Limb (tissue), 2 donors: ENCODE measurements around the gene RBM20.
"Not testable (repeated sequence)": the region's sequence is repeated elsewhere in the genome, so short reads cannot be mapped to it uniquely, and the experiment has no call there.

ENCODE experiments used
- DNase-seq, 2 donors: peaks; one replicate each; pipeline ENCODE4 v3.0.0-alpha.2; 2016; ENCODE audit errors: extremely low spot score in 2 of 2

Gene RBM20

DNA sequence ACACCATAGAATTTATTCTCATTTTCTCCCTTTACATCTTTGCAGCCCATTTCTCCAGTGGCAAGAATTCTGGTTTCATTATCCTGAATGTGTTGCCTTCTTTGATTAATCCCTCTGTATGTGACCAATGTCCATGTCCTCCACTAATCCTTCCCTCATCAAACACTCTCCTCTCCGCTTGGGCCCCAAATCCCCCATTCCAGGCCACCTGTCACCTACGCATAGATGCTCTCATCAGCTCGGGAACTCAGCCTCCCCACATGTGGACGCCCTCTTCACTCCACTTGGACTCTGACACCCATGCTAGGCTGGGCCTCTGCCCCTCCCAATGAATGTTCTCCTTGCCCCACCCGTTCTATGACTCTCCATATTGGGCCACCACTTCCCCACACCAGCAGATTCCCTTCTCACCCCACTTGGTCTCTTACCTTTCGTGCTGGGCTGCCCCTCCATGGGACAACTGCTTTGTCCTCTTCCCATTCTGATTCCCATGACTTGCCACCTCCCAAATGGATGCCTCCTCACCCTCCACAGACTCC is 18.7 kb upstream of the RBM20 start:
- no peak for DNase-seq

DNA sequence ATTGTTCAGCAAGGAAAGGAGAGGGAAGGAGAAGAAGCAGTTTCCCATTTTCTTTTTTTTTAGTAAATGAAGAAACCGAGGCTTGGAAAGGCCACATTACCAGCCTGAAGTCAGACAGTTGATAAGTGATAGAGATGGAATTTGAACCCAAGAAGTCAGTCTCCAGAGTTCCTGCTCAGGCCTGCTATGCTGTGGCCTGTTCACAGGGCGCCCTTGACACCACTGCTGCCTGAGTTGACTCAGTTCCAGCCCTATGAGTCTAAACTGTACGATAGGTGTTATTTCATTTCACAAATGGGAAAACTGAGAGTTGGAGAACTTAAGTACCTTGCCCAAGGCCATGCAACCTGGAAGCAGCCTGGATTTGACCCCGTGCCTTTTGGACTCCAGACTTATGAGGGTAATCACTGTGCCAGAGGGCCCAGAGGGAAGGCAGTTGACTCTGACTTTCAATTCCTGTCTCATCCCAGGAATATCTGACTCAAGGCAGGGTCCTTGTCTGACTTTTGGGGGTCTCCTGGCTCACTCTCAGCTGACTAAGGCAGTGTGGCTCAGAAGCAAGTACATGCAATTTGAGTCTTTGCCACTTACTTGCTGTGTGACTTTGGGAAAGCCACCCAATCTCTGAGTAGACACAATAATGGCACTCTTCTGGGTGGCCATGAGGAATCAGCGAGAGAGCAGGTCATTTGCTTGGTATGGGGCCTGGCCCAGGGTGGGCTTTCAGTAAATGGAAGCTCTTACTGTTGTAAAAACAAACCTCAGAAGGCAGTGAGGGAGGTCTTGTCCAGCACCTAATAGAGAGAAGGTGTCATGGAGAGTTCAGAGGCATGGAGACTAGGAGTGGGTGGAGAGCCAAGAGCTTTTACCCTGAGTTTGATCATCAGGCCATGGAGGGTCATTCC is 17.9 kb upstream of the RBM20 start:
- DNase-seq: no peak

DNA sequence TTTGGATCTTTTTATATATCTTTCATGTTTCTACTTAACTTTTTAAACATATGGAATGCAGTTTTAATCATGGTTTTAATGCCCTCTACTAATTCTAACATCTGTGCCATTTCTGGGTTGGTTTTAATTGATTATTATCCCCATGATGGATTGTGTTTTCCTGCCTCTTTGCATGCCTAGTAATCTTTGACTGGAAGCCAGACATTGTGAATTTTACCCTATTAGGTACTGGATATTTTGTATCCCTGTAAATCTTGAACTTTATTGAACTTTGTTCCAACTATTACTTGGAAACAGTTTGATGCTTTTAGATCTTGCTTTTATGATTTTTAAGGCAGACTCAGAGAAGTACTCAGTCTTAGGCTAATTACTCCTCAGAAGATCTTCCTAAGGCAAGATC is 16.0 kb upstream of the RBM20 start:
- DNase-seq: no peak

DNA sequence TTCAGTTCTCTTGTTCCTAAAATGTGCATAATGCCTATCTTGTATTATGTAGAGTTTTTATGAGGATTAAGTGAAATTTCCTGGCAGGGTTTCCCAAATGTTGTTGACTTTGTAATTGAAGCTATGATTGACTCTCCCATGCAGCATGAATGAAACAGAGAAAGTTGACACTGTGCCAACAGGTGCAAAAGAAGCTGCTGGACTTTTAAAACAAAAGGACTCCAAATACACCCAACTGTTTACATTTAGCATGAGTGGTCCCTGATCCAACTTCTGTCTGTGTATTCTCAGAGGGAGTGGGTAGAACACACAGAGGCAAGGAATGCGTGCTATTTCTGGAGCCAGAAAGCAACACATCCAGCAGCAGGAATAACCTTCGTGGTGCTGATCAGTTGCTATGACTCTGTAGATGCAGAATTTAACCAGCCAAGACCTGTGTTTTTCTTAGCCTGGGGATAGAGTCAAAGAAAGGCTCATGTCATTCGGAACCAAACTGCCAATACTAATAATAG is 14.4 kb upstream of the RBM20 start:
- peak in 1 of 2 donors; percentile 14 for DNase-seq

DNA sequence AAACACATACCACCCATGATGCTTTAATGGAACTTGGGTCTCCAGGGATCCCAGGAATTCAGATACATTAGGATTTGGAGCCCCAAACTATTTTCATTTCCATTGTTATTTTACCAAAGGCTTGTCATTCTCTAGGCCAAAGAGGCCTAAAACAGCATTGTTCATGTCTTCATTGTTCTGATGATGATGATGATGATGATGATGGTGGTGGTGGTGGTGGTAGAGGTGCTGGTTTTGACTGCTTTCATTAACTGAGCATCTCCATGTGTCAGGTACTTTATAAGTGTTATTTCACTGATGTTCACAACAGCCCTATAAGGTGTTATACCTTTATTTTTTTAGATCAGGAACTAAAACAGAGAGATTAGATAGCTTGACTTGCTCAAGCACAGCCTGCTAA is 12.2 kb upstream of the RBM20 start:
- no peak for DNase-seq

DNA sequence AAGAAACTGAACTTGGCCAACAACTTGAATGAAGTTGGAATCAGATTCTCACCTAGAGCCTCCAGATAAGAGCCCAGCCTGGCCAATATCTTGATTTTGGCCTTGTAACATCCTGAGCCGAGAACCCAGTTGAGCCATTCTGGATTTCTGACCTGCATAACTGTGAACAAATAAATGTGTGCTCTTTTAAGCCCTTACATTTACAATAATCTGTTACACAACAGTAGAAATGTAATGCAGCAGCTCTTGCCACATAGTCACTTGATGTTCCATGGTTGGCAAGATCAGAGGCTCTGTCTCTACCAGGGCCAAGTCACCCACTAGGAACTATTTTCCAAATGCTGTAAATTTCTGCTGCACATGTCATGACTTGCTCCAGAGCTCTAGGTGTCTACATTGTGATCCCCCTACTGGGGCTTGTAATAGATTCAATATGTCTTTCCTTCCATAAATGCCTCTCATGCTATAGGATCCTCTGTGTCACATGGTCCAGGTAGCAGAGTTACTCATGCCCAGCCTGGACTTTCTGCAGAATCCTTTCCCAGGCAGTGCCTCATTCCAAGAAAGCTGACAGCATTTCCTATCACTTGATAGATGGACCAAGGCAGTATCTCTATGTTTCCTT is 11.4 kb upstream of the RBM20 start:
- no peak for DNase-seq

DNA sequence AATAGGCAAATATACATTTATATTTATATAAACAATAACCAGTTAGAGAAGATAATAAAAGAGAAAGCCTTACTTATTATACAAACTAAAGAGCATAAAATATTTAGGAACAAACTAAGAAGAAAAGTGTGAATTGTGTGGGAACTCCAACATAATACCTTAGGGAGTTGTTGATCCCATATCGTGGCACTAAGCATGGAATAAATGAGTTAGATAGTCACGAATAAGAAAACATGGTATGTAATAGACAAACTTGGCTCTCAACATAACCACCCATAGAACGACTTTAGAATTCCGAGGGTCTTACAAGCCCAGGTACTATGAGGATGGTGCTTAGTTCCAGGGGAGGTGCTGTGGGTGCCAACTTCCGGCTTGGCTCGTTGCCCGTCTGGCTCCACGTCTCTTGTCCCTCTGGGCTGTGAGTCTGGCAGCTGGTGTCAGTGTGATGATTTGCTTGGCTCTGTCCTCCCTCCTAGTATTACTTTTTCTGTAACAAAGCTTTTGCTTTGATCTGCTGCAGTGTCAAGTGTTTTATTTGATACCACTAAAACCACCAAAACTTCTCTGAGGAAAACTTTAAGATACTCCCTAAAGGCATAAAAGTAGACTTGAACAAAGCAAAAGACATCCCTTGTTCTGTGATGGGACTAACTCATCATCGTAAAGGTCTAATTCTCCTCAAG is 9.5 kb upstream of the RBM20 start:
- DNase-seq: no peak

DNA sequence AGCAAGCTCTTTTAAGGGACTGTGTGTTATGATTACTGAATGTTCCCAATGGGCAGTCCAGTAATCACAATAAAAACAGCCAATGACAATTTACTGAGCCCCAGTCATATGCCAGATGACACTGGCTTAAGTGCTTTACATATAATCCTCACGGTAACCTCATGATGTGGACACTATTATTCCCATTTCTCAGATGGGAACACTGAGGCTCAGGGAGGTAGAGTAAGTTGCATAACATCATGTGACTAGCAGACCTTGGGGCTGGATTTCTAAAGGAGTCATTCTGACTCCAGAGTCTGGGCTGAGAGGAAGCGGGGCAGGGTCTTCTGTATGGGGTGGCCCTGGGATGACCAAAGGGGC is 7.6 kb upstream of the RBM20 start:
- DNase-seq: no peak

DNA sequence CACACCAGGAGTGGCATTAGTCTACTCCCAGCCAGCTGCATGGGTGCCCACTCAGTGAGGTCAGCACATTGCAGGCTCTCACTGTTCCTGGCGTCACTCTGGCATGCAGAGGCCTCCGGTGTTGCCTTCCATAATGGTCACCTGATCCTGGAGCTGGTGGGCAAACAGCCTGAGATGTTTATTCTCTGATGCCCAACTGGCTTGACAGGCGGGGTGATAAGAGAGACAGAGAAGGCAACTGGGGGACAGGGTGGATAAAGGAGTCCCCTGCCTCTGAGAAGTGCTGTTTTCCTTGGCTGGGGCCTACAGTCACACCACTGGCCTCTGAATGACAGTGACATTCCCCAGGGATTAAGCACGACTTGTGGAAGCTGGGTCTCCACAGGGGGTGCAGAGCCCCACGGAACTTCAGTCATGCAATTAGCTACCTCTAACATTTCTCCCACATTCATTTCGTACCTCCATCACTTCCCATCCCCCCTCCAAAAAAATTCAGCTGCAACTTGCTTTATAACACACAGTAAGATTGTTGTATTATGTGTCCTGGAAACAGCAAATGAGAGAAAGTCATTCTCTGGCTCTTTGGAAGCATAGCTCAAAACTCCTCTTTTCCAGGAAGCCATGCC is 7.1 kb upstream of the RBM20 start:
- peak in 1 of 2 donors; percentile 40 for DNase-seq

DNA sequence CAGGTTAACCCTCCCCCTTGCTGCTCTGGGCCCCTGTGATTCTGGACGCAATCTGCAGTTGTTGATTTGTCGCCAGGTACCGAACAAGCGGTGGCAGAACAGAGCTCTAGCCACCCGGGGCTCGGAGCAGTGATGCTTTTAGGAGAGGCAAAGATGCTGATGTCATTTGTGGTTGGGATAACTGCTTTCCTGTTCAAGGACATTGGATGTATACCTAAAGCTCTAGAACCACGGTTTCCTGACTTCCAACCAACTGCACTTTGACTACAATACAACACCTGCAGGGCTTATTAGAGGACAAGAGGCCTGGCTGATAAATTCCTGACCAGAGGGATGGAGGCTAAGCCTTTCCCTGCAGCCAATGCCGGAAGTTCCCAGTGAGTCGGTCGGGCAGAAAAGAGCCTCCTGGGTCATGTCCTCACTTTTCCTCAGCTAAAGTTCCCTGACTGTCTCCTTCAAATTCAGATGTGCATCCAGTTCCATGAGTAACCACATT is 6.5 kb upstream of the RBM20 start:
- DNase-seq: no peak

DNA sequence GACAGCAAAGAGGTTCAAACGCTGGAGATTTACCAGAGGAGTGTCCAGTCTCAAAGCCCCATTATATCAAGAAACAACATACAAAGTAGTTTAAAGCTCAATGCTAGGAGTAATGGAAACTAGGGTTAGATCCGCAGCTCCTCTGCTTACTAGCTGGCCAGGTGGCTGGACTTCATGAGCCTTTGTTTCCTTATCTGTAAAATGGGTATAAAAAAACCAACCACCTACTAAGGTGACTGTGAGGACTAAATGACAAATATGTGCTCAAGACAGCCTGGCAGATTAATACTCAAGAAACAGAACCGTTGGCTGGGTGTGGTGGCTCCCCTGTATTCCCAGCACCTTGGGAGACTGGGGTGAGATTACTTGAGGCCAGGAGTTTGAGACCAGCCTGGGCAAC is 5.8 kb upstream of the RBM20 start:
- no peak for DNase-seq

DNA sequence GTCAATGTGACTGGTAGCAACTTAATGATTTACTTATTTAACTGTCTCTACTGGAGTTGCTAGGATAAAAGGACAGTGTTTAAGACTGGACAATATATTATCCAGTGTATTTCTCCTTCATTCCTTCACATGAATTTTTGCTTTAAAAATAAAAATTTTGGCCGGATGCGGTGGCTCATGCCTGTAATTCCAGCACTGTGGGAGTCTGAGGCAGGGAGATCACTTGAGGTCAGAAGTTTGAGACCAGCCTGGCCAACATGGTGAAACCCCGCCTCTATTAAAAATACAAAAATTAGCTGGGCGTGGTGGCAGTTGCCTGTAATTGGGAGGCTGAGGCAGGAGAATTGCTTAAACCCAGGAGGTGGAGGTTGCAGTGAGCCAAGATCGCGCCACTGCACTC is 5.1 kb upstream of the RBM20 start:
- DNase-seq: not testable (repeated sequence)

DNA sequence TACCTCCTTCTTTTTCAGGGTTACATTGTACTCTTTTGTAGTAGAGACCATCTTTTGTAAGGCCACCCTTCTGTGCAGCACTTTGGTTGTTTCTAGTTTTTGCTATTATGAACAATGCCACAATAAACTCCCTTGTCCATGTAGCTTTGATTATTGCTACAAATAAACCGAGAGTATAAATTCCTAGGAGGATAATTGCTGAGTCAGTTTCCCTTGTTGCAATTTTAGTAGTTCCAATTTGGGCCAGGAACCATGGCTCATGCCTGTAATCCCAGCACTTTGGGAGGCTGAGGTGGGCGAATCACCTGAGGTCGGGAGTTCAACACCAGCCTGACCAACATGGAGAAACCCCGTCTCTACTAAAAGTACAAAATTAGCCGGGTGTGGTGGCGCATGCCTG is 4.3 kb upstream of the RBM20 start:
- DNase-seq: not testable (repeated sequence)

DNA sequence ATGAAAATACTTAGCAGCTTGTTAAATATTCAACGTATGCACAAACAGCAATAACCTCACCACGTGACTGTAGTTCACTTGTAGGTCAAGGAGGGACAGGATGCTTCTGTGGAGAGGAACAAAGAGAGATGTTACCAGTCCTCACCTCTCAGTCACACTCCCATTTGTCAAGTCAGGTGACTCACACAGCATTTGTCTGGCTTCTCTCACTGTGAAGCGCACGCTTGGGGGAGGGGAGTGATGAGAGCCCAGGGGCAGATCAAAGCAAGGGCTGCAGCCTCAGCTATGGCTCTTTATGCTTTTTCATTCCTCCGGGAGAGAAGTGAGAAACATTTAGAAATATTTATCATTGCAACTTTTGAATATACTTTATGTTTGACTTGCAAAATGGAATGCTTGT is 2.9 kb upstream of the RBM20 start:
- peak in 1 of 2 donors; percentile 44 for DNase-seq

DNA sequence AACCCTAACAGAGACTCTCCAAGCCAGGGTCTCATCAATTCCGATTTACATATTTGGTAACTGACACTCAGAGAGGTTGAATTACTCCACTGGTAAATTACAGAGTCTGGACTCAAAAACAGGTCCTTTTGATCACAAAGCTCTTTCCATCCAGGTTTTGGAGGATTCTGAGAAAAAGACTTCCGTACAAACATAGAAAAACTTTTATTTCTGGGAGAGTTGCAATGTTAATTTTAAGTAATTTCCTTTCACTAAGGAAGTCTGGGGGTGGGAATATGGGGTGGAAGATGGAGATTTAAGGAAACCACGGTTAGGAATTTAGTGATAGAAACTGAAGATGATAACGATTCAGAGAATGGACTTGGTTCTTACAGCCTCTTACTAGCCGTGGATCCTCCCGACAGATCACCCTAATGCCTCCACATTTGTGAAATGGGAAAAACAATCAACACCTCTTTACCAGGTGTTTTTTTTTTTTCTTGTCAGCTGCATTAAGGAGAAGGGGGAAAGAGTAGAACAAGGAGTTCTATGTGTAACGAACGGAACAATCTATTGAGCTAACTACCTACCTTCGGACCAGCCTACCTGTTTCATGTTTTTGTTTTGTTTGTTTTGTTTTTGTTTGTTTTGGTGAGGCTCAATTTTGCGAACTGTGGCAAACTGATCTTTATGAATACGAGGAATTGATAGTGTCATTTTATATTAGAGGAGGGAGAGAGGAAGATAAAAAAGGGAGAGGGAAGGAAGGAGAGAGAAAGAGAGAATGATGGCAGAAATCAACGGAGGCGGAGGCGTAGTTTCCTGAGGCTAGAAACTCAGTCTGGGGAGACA is 1.7 kb upstream of the RBM20 start:
- no peak for DNase-seq

DNA sequence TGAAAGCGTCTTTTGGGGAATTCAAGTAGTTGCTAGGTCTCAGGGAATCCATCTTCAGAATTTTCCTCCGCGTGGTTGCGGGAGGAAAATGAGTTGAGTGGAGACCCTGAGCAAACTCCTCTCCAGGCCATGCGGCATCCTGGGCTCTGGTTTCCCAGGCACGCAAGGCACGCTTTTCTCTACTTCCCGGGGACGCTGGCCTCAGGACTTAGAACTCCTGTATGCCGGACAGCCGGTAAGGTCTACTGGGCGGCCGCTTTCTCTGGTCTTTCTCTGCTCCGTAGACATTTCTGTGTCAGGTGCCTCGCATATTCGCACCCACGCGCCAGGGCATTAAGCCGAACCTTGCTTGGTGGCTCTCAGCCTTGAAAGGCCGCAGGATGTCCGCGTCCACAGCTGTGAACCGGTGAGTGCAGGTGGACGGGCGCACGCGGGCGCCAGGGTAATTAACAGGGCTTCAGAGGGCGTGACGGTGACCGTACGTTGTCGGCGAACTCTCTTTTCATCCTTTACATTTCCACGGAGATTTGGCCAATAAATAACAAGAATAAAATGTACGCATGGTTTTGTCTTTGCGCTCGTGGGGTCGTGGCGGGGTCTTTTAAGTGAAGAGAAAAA is 992 bp upstream of the RBM20 start:
- peak in 1 of 2 donors; percentile 61 for DNase-seq

DNA sequence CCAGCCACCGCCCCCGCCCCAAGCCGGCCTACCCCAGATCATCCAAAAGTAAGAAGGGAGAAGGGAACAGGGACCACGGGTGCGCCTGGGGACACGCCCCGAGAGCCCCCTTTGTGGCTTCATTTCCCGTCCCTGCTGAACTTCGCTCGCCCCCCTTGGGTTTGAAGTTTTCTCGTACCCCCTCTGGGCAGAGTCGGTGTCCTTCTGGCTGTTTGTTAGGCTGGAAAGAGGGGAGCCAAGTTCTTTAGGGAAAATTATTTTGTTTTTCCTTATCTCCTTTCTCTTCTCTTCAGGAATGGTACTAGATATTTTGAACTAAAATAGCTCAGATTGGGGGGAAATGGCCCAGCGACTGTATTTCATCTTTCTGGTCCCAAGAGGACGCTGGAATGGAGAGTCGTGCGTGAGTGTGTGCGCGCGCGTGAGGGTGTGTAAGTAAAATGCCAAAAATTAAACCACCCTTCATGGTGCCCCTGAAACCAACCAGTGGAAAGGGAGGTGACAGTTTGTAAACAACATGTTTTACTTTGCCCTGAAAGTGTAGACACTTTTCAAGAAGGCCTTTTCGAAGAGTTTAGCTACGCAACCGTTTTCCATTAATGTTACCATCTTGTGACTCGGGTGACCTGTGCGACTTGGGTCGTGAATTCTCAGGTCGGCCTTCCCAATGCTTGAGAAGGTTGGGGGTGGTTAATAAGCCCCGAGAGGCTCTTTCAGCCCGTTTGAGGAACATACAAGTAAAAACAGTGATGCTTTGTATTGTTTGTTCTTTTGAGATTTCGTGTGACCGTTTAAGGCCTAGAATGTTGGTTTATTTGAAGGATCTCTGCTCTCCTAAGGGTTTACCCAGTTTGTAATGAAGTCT is 694 bp downstream of the RBM20 start:
- DNase-seq: no peak

DNA sequence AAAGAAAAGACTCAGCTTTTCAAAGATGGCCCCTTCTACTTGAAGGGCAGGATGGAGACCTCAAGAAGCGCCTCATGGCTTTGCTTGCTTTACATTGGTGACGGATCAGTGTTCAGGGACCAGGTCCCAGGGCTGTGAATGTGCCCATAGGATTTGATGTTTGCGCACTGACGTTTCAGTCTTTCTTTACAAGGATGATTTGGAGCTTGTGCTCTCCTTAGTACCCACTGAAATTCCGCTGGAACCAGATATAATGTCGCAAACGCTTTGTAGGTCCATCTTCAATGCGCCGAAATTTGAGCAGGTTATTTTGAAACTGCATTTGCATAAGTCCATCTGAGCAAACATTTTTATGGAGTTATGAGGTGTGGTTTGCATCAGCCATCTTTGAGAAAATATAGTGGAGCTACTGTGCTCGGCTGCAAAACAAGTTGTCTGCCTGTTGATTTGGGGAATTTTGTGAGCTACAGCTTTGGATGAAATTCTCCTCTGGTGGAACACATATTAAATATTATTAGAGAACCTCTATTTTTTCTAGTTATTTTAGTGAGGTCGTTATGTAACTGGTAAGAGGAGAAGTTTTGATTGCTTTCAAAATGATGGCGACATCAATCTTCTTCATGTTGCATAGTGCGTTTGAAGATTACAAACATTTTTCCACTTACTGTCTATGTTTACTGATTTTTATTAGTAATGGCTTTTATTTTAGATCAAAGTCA is 2.4 kb downstream of the RBM20 start:
- no peak for DNase-seq

DNA sequence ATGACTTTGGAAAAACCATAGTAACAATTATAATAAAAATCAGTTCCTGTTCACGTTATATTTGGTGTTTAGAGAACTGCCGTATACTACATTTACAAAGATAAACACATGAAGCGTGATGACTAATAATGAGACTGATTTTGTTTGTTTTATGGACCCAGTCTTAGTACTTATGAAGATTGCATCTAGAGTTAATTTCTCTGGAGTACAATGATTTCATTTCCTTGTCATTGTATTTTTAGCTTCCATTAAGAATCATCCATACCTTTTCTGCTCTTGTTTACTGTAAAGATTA is 2.9 kb downstream of the RBM20 start:
- DNase-seq: no peak
